GM12872 (cell line): Measurements from ENCODE around the gene WTAP.

ENCODE experiments used
- TF ChIP-seq, protein P1 (sequence below): IDR thresholded peaks from 3 replicates; pipeline ENCODE4 v1.5.1; 2011; ENCODE audit warnings: low read depth, mild to moderate bottlenecking, low read length, moderate library complexity; ENCODE audit not compliant: insufficient read depth

The WTAP gene

DNA sequence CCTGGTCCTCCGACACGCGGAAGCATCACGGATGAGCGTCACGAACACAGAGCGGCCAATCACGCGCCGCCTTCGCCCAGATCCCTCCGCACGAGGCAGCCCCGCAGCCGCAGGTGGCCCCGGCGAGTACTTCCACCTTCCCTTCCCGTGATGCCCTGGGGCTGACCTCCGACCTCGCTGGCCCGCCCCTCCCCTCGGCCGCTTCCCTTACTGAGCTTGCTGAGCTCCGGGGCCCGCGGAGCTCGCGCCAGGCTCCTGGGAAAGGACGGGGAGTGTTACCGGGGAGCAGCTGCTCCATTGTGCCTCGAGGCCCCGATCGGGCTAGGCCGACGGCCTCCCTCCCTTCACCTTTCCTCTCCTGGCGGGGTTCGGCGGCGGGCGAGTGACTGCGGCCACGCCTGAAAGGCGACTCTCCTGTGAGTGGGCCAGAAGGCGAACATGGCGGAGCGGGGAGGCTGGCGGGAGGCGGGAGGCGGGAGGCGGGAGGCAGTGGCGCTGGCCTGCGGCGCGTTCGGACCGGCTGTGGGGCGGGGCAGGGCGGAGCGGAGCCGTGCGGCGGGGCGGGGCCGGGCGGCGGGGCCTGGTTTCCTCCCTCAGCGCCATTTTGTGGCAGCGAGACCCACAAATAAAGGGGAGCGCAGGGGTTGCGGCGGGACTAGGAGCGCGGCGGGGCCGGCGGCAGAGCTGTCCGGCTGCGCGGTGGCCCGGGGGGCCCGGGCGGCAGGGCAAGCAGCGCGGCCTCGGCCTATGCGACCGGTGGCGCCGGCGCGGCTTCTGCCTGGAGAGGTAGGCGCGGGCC, at the start of gene WTAP:
TSS of gene WTAP (plus strand) at position 589 of the 799 bp plus-strand sequence. CDS start 8,760 bp downstream, outside the sequence.
- TF ChIP-seq, protein P1, sequence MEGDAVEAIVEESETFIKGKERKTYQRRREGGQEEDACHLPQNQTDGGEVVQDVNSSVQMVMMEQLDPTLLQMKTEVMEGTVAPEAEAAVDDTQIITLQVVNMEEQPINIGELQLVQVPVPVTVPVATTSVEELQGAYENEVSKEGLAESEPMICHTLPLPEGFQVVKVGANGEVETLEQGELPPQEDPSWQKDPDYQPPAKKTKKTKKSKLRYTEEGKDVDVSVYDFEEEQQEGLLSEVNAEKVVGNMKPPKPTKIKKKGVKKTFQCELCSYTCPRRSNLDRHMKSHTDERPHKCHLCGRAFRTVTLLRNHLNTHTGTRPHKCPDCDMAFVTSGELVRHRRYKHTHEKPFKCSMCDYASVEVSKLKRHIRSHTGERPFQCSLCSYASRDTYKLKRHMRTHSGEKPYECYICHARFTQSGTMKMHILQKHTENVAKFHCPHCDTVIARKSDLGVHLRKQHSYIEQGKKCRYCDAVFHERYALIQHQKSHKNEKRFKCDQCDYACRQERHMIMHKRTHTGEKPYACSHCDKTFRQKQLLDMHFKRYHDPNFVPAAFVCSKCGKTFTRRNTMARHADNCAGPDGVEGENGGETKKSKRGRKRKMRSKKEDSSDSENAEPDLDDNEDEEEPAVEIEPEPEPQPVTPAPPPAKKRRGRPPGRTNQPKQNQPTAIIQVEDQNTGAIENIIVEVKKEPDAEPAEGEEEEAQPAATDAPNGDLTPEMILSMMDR: no peak

DNA sequence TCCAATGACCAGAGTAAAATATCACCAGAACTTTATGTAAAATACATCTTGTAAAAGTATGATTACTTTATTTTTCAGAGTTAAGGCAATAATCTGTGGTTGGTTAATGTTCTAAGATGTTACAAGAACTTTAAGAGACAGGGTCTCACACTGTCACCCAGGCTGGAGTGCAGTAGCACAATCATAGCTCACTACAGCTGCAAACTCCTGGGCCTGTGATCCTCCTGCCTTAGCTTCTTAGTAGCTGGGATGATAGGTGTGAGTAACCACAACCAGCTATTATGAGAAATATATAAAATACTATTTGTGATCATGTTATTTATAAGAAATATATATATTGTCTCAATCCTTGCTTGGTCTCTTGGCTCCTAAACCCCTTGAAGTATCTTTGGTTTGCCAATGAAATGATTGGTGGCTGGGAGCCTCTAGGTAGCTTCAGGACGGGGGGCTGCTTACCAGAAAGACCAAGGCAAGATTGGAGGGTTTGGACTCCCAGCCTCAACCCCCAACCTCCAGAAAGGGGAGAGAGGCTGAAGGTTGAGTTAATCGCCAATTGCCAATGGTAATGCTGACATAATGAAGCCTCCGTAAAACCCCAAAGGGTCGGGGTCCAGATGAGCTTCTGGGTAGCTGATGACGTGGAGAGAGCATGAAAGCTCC, 49.7 kb upstream of the WTAP start:
- TF ChIP-seq, protein P1: no peak

DNA sequence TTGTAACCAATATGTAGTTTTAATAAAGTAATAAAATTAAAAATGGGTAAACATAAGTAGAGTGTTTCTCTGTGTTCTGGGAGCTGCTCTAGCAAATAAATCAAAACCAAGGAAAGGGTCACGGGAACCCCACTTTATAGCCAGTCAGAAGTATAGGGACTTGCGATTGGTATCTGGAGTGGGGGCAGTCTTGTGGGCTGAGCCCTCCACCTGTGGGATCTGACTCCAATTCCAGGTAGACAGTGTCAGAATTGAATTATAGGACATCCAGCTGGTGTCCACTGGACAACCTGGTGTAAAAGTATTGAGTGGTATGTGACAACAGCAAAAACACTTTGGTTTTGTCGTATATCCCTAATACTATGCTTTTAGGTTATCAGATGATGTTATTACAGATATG, 48.7 kb upstream of the WTAP start:
- TF ChIP-seq, protein P1: no peak

DNA sequence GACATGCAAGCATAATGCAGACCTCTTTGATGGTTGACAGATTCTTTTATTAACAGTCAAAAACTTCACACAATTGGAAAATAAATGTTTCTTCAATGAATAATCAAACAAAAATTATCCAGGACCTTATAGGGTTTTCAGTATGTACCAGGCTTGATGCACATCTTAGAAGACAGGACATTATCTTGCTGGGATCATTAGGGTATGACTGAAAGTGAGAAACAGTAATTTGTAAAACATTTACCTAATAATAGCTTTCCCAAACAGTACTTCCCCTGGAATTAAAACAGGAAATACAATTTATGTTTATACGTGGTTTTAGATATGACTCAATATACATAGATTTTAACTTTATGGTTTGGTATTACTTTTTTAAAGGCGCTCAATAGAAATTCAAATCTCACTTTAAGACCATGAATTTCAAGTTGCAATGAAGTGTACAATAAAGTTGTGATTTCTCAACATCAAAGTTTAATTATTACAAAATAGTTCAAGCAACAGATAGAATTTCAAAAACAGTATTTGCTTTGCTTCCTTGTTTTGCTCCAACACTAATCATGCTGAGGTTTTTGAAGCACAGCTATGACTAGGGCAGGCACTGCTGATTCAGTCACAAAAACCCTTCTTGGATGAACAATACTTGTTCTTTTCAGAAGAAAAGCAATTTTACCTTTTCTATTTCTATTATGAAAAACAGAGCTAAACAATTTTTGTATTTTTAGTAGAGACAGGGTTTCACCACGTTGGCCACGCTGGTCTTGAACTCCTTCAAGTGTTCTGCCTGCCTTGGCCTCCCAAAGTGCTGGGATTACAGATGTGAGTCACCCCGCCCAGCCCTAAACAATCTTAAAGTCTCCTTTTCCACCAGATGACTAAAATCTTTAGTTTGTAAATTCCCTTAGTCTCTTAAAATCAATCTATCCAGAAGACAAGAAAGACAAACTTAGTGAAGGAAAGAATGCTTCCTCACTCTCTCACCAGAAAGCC, 47.9 kb upstream of the WTAP start:
- TF ChIP-seq, protein P1: no peak

DNA sequence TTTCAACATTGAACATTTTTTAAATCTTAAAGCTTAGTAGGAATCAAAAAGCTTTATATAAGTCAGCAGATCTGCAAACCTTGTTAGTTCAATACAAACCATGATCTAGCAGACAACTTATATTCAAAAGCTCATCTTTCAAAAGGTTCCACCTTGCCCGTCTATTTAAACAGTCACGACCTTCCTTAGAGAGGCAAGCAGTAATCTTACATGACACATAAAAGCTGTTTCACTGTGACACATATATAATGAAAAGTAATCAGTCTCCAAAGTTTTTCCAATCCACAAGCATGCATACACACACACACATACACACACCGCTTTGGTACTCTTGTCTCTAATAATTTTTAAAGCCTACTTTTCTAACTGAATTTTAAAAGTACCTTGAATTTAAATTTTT, 47.2 kb upstream of the WTAP start:
- TF ChIP-seq, protein P1: no peak

DNA sequence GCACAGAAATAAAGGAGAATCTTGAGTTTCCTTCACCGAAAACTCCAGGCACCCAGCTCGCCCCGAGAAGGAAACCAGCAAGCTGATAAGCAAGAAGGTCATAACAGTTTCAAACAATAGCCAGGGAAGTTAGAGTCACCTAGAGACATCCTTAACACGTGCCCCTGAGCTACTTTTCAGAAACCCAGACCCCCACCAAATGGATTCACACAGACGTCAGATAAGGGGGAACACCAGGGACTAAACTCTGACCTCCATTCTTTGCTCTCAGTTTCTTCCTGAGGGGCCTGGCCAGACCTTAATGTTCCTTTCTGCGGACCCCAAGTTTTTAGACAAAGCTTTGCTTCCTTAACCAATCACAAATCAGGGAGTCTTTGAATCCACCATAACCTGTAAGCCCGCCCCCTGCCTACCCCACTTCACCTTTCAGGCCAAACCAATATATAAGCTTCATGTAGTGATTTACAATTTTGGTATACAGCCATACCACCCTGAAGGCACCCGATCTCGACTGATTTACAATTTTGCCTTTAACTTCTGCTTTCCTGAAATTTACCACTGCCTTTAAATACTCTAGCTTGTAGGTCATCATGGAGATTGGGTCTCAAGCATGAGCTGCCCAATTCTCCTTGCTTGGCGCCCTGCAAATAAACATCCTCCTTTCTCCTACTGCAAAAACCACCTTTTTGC, 46.0 kb upstream of the WTAP start:
- TF ChIP-seq, protein P1: no peak
